Stimulated activated naive CD8-positive, alpha-beta T cell treated with anti-CD3 and anti-CD28 coated beads, Interleukin-15, Interleukin-2, amounts not matched to agents 100 ng/mL and 50 ng/mL, for 24 hours (primary cell): ENCODE measurements around the gene ZCWPW1.
"Not testable (repeated sequence)": the region's sequence is repeated elsewhere in the genome, so short reads cannot be mapped to it uniquely, and the experiment has no call there.

Experiments
- H3K27ac Mint-ChIP-seq: one replicate; pipeline ENCODE4 v1.8.0; 2021; ENCODE audit warnings: mild to moderate bottlenecking, mixed read lengths
- H3K27me3 Mint-ChIP-seq: one replicate; pipeline ENCODE4 v1.8.0; 2021; ENCODE audit warnings: mixed read lengths
- H3K36me3 Mint-ChIP-seq: one replicate; pipeline ENCODE4 v1.8.0; 2021; ENCODE audit warnings: low read depth, mixed read lengths
- H3K4me1 Mint-ChIP-seq: one replicate; pipeline ENCODE4 v1.8.0; 2021; ENCODE audit warnings: low read depth, mixed read lengths
- H3K4me3 Mint-ChIP-seq: one replicate; pipeline ENCODE4 v1.8.0; 2021; ENCODE audit warnings: mild to moderate bottlenecking, mixed read lengths
- H3K9me3 Mint-ChIP-seq: one replicate; pipeline ENCODE4 v1.8.0; 2021; ENCODE audit warnings: mixed read lengths

Gene ZCWPW1

DNA sequence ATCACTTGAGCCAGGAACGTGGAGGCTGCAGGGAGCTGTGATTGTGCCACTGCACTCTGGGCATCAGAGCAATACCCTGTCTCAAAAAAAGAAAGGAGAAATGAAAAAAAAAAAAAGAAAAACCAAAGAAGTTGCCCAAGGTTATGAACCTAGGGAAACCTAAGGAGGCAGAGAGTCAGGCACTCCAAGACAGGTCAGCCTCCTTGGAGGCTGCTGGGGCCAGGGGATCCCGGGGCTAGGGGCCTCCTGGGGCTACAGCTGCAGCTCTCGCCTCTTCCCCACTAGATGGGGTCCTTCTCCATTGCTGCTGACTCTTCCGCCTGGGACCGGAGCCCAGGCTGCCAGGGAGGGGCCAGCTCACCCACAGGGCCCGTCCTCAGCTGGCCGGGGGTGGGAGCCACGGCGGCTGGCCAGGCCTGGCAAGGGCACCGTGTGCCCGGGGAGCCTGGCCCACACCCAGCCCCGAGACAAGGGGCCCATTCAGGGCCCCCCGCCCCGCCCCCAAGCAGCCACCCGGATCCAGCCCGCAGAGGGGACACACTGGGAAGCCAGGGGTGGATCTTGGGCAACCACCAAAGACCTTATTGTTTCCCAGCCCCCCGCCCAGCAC lies 37.3 kb upstream of the ZCWPW1 start:
- no peak overlapping the region for H3K4me3 Mint-ChIP-seq
- H3K9me3 Mint-ChIP-seq, result no peaks in the 10 kb centered on the region
- no peak overlapping the region for H3K27ac Mint-ChIP-seq
- no peaks in the 10 kb centered on the region for H3K27me3 Mint-ChIP-seq
- H3K4me1 Mint-ChIP-seq, result peaks cover 8% of the 10 kb centered on the region
- H3K36me3 Mint-ChIP-seq, result peaks cover 8% of the 10 kb centered on the region

DNA sequence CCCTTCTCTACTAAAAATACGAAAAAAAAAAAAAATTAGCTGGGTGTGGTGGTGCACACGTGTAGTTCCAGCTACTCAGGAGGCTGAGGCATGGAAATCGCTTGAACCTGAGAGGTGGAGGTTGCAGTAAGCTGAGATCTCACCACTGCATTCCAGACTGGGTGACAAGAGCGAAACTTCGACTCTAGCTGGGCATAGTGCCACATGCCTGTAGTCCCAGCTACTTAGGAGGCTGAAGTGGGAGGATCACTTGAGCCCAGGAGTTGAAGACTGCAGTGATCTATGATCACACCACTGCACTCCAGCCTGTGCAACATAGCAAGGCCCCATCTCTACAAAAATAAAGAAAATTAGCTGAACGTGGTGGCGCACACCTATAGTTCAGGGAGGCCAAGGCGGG lies 36.8 kb upstream of the ZCWPW1 start:
- H3K27ac Mint-ChIP-seq, result no peak overlapping the region
- peaks cover 8% of the 10 kb centered on the region for H3K36me3 Mint-ChIP-seq
- no peaks in the 10 kb centered on the region for H3K9me3 Mint-ChIP-seq
- H3K27me3 Mint-ChIP-seq, result no peaks in the 10 kb centered on the region
- no peak overlapping the region for H3K4me3 Mint-ChIP-seq
- peaks cover 5% of the 10 kb centered on the region for H3K4me1 Mint-ChIP-seq

DNA sequence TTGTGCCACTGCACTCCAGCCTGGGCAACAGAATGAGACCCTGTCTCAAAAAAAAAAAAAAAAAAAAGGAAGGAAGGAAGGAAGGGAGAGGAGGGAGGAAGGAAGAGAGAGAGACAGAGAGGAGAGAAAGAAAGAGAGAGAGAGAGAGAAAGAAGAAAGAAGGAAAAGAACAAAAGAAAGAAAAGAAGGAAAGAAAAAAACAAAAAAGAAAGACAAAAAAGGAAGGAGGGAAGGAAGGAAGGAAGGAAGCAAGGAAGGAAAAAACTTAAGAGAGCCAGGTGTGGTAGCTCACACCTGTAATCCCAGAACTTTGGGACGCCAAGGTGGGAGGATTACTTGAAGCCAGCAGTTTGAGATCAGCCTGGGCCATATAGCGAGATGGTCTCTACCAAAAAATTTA lies 36.3 kb upstream of the ZCWPW1 start:
- Mint-ChIP-seq H3K36me3 (peaks cover 4% of the 10 kb centered on the region), H3K9me3 (no peaks in the 10 kb centered on the region), H3K4me1 (peaks cover 2% of the 10 kb centered on the region), H3K27me3 (no peaks in the 10 kb centered on the region), H3K27ac (peak overlapping the region; percentile 4), H3K4me3 (no peak overlapping the region)

DNA sequence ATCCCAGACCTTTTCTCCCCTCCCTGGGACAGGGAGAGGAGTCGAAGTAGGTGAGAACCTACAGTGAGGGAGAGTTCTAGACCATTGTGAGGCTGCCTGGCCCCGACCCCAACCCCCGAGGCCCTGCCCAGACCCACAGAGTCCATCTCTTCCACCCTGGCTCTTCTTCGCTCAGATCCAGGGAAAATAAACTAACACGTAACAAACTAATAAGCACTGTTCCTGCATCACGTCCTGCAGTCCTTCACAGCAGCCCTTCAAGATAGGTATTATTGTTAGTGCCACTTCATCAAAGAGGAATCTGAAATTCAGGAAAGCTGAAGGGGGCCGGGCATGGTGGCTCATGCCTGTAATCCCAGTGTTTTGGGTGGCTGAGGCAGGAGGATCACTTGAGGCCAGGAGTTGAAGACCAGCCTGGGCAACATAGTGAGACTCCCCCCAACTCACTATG lies 35.7 kb upstream of the ZCWPW1 start, which contains the start of gene SPACDR:
Gene SPACDR, minus strand, starts transcription at position 51 of the 451 bp plus-strand sequence. CDS start 235 bp downstream, outside the sequence.
- H3K27me3 Mint-ChIP-seq, result no peaks in the 10 kb centered on the region
- peaks cover 4% of the 10 kb centered on the region for H3K36me3 Mint-ChIP-seq
- peak within 1 kb of the TSS; percentile 4 for H3K27ac Mint-ChIP-seq
- H3K4me3 Mint-ChIP-seq, result no peak within 1 kb of the TSS
- no peaks in the 10 kb centered on the region for H3K9me3 Mint-ChIP-seq
- peaks cover 3% of the 10 kb centered on the region for H3K4me1 Mint-ChIP-seq

DNA sequence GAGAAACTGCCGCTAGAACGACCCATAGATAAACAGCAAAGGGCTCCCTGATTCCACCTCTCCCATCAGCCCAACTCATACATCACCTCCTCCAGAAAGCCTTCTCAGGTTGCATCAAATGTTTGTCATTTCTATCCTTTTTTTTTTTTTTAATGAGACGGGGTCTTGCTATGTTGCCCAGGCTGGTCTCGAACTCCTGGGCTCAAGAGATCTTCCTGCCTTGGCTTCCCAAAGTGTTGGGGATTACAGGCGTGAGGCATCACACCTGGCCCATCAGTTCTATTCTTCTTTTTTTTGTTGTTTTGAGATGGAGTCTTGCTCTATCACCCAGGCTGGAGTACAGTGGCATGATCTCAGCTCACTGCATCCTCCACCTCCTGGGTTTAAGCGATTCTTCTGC lies 28.5 kb upstream of the ZCWPW1 start:
- Mint-ChIP-seq H3K36me3 (no peaks in the 10 kb centered on the region), H3K4me1 (peaks cover 9% of the 10 kb centered on the region), H3K4me3 (no peak overlapping the region), H3K27ac (no peak overlapping the region), H3K9me3 (no peaks in the 10 kb centered on the region), H3K27me3 (no peaks in the 10 kb centered on the region)

DNA sequence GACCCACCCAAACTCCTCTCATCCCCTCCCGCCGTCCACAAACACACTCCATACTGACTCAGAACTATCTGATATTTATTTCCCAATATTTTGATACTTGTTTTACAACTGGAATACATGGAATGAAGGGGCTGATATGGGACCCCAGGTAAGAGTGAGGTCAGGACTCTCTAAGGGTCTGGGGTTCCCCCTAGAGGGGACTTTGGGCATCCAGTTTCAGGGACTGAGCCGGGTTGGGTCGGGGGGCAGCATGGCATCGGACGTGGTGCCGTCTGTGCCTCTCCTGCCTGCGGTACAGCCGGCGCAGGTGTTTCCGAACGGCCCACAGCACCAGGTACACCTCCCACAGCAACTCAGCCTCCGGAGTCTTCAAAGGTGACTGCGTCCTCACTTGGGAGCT lies 28.1 kb upstream of the ZCWPW1 start:
- Mint-ChIP-seq H3K27ac (no peak overlapping the region), H3K4me3 (no peak overlapping the region), H3K27me3 (no peaks in the 10 kb centered on the region), H3K36me3 (no peaks in the 10 kb centered on the region), H3K9me3 (no peaks in the 10 kb centered on the region), H3K4me1 (peaks cover 9% of the 10 kb centered on the region)

DNA sequence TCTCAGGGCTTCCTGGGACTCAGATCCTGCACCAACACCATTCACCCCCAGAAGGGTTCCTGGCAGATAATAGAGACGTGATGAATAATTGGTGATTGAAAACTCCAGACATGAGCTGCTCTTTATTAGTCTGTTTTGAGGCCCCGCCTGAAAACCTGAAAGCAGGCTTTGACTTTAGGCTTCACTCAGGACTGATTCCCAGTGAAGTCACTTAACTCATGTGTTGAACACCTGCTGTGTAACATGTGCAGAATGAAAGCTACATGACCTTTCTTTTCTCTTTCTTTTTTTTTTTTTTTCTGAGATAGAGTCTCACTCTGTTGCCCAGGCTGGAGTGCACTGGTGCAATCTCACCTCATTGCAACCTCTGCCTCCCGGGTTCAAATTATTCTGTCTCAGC lies 26.7 kb upstream of the ZCWPW1 start:
- Mint-ChIP-seq H3K9me3 (no peaks in the 10 kb centered on the region), H3K27ac (no peak overlapping the region), H3K36me3 (no peaks in the 10 kb centered on the region), H3K4me3 (no peak overlapping the region), H3K4me1 (peaks cover 14% of the 10 kb centered on the region), H3K27me3 (no peaks in the 10 kb centered on the region)

DNA sequence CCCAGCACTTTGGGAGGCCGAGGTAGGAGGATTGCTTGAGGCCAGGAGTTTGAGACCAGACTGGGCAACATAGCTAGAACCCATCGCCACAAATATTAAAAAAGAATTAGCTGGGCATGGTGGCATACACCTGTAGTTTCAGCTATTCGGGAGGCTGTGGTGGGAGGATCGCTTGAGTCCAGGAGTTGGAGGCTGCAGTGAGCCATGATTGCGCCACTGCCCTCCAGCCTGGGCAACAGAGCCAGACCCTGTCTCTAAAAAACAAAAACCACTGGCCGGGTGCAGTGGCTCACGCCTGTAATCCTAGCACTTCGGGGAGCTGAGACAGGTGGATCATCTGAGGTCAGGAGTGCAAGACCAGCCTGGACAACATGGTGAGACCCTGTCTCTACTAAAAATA lies 25.4 kb upstream of the ZCWPW1 start:
- not testable (repeated sequence) for H3K9me3 Mint-ChIP-seq, H3K27ac Mint-ChIP-seq, H3K36me3 Mint-ChIP-seq, H3K27me3 Mint-ChIP-seq, H3K4me3 Mint-ChIP-seq
- H3K4me1 Mint-ChIP-seq, result peaks cover 11% of the 10 kb centered on the region

DNA sequence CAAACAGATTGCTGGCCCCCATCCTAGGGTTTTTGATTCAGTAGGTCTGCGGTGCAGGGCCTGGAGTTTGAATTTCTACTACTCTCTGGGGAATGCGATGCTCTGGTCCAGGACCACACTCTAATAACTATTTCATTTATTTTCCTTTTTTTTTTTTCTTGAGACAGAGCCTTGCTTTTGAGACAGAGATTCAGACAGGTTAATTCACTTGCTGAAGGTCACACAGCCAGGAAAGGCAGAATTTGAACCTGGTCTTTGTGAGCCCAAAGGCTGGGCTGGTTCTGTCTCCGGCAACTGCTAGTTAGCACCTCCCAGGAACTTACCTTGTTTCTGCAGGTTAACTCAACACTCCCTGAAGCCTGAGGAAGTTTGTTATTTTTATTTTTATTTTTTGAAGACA lies 24.0 kb upstream of the ZCWPW1 start:
- H3K4me3 Mint-ChIP-seq, result no peak overlapping the region
- H3K27me3 Mint-ChIP-seq, result no peaks in the 10 kb centered on the region
- no peak overlapping the region for H3K27ac Mint-ChIP-seq
- H3K36me3 Mint-ChIP-seq, result no peaks in the 10 kb centered on the region
- H3K4me1 Mint-ChIP-seq, result peaks cover 11% of the 10 kb centered on the region
- no peaks in the 10 kb centered on the region for H3K9me3 Mint-ChIP-seq

DNA sequence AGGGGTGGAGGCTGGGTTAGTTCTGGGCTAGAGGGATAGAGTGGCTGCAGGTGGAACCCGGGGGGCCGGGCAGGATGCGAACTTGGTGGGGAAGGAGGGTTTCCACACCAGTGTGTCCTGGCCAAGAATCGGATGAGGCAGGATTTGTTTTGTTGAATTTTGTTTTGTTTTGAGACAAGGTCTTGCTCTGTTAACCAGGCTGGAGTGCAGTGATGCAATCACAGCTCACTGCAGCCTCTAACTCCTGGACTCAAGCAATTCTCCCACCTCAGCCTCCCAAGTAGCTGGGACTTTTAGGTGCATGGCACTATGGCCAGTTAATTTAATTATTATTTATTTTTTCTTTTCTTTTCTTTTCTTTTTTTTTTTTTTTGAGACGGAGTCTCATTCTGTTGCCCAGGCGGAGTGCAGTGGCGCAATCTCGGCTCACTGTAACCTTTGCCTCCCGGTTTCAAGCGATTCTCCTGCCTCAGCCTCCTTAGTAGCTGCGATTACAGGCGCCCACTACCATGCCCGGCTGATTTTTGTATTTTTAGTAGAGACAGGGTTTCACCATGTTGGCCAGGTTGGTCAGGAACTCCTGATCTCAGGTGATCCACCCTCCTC lies 20.8 kb upstream of the ZCWPW1 start:
- Mint-ChIP-seq H3K9me3 (no peaks in the 10 kb centered on the region), H3K4me1 (peaks cover 12% of the 10 kb centered on the region), H3K27ac (no peak overlapping the region), H3K4me3 (no peak overlapping the region), H3K27me3 (no peaks in the 10 kb centered on the region), H3K36me3 (no peaks in the 10 kb centered on the region)

DNA sequence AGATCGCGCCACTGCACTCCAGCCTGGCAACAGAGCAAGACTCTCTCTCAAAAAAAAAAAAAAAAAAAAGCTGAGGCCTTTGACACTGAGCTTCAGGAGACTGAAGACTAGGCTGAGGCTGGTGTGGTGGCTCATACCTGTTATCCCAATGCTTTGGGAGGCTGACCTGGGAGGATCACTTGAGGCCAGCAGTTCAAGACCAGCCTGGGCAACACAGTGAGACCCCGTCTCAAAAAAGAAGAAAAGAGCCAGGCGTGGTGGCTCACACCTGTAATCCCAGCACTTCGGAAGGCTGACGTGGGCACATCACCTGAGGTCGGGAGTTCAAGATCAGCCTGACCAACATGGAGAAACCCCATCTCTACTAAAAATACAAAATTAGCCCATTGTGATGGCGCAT lies 18.9 kb upstream of the ZCWPW1 start:
- H3K36me3 Mint-ChIP-seq, H3K4me3 Mint-ChIP-seq, H3K27me3 Mint-ChIP-seq, H3K27ac Mint-ChIP-seq, H3K9me3 Mint-ChIP-seq: not testable (repeated sequence)
- peaks cover 15% of the 10 kb centered on the region for H3K4me1 Mint-ChIP-seq

DNA sequence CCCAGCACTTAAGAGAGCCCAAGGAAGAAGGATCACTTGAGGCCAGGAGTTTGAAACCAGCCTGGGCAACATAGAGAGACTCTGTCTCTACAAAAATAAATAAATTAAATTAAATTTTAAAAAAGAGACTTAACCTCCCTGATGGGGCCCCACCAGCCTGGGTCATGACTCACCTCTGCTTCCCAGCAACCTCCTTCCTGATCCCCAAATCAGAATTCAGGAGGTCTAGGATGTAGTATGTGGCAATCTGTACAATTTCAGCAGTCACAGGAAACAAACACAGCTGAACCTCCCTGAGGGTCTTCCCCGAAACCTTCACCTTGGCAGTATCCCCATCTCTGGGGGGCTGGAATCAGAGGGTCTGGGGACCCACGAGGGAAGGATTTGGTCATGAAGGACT lies 17.5 kb upstream of the ZCWPW1 start:
- H3K27me3 Mint-ChIP-seq, result no peaks in the 10 kb centered on the region
- H3K36me3 Mint-ChIP-seq, result no peaks in the 10 kb centered on the region
- no peaks in the 10 kb centered on the region for H3K9me3 Mint-ChIP-seq
- H3K4me1 Mint-ChIP-seq, result peaks cover 15% of the 10 kb centered on the region
- H3K4me3 Mint-ChIP-seq, result no peak overlapping the region
- H3K27ac Mint-ChIP-seq, result no peak overlapping the region

DNA sequence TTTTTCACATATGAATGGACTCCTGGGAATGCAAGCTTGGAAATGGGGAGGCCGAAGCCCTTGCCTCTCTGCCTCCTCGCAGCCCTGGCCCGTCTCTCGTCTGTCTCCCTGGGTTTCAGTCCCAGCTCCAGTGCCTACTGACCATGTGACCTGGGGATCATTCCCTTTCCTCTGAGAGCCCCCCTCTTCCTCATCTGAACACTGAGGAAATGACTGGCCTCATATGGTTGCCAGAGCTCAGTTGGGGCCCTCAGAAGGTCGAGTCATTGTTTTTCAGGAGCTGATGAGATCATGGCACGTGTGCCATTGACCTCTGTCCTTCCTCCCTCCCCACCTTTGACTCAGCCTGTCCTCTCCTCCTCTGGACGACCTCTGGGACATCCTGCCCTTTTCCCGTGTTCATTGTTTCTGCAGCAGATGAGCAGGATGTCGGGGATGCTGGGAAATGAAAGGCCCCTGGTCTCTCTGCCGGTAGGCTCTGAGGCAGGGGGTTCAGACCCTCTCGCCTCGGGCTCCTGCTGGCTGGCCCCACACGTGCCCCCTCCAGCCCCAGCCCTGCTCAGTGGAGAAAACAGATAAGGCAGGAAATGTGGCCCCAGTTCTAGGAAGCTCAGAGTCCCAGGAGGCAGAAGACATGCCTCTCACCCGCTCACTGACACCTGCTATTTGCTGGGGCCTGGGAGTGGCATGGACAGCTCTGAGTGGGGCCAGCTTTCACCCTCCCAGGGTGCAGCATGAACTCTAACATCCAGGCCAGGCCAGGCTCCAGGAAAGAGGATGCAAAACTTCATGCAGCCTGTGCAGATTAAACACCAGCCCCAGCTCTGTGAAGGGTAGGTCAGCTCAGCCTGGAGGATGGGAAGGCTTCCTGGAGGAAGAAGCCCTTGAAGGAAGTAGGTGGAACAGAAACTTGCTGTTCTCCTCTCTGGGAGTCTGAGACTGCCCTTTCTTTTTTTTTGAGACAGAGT lies 16.1 kb upstream of the ZCWPW1 start:
- Mint-ChIP-seq H3K27me3 (no peaks in the 10 kb centered on the region), H3K36me3 (no peaks in the 10 kb centered on the region), H3K9me3 (no peaks in the 10 kb centered on the region), H3K27ac (peak overlapping the region; percentile 88), H3K4me3 (no peak overlapping the region), H3K4me1 (peaks cover 10% of the 10 kb centered on the region)

DNA sequence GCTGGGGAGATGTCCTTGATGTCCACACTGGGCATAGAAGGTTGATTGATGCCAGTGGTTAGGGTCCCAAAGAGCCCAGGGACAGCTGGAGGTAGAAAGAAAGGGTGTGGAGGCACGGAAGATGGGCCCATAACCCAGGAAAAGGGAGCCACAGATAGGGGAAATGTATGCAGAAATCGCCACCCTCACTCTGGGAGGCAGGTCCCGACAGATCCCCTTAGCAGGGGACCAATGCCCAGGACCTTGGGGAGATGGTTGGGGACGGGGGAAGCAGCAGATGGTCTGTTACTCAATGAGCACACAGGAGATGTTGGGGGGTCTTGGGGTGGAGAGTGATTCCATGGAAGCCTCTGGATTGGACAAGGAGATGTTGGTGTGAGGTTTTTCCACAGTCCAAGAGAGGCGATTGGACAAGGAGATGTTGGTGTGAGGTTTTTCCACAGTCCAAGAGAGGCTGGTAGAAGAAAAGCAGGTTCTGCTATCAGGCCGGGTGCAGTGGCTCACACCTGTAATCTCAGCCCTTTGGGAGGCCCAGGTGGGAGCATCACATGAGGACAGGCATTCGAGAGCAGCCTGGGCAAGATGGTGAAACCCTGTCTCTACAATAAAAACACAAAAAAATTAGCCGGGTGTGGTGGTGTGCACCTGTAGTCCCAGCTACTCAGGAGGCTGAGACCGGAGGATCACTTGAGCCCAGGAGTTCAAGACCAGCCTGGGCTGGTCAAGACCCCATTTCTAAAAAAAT lies 14.8 kb upstream of the ZCWPW1 start:
- H3K9me3 Mint-ChIP-seq, result no peaks in the 10 kb centered on the region
- H3K27me3 Mint-ChIP-seq, result no peaks in the 10 kb centered on the region
- peak overlapping the region; percentile 69 for H3K27ac Mint-ChIP-seq
- no peak overlapping the region for H3K4me3 Mint-ChIP-seq
- peaks cover 10% of the 10 kb centered on the region for H3K4me1 Mint-ChIP-seq
- no peaks in the 10 kb centered on the region for H3K36me3 Mint-ChIP-seq
